Prostate gland (tissue), 2 donors: Measurements from ENCODE around the gene TGFBR1. TPM values are rescaled to one million over a fixed set of nuclear protein-coding genes. Genes with fewer than 3 reads are reported as not detected.

Source experiments
- DNase-seq: peaks from one replicate; pipeline ENCODE4 v3.0.0-alpha.2; 2019; ENCODE audit warnings: low spot score
- H3K27ac ChIP-seq, 2 donors: fragments of 200-600 bp; sonication (generic); 2 replicates each; pipeline ENCODE4 v1.5.1; 2017 to 2019
- H3K27me3 ChIP-seq: fragments of 200-600 bp; sonication (generic); replicated peaks from 2 replicates; pipeline ENCODE4 v1.5.1; 2019; ENCODE audit not compliant: insufficient read depth
- H3K36me3 ChIP-seq, 2 donors: fragments of 200-600 bp; sonication (generic); 1 replicate in 1 of 2; 2 replicates in 1 of 2; pipeline versions ENCODE4 v1.5.1 to v1.8.1; 2017 to 2019
- H3K4me1 ChIP-seq: fragments of 200-600 bp; sonication (generic); replicated peaks from 2 replicates; pipeline ENCODE4 v1.5.1; 2019
- H3K4me3 ChIP-seq, 2 donors: fragments of 200-600 bp; sonication (generic); 2 replicates each; pipeline ENCODE4 v1.5.1; 2017 to 2019
- H3K9me3 ChIP-seq: fragments of 200-600 bp; sonication (generic); 2 replicates; pipeline ENCODE4 v1.5.1; 2017
- POLR2A ChIP-seq: fragments of 450-650 bp; IDR thresholded peaks from one replicate; pipeline ENCODE4 v1.6.1; 2016; ENCODE audit warnings: antibody characterized with exemption, mild to moderate bottlenecking
- POLR2AphosphoS5 ChIP-seq: sonication (generic); formaldehyde crosslinking; IDR thresholded peaks from one replicate; pipeline ENCODE4 v1.6.1; 2017; ENCODE audit warnings: antibody characterized with exemption
- WGBS: methylation state at CpG from one replicate; pipeline ENCODE4 v1.1.5; 2018; 5-methylcytosine and 5-hydroxymethylcytosine counted together
- intact Hi-C: fragments of 100-400 bp; cut with DNase I; formaldehyde crosslinking; loops from one replicate; pipeline ENCODE4 v1.14.2; 2022
- total RNA-seq, 2 donors: library from RNA; depleted of rRNA; stranded (reverse); fragments of >200 nt; gene quantifications; one replicate each; pipeline ENCODE4 v1.1.0, GENCODE V29; 2016
- TF ChIP-seq, protein P1 (sequence below), 4 experiments: fragments of 200-600 bp in 2 of 4; fragments of 450-650 bp in 2 of 4; sonication (generic) in 2 of 4; IDR thresholded peaks; 1 replicate in 3 of 4; 2 replicates in 1 of 4; pipeline ENCODE4 v1.5.1; 2016 to 2019; ENCODE audit warnings: antibody characterized with exemption in 4 of 4, mild to moderate bottlenecking in 2 of 4, moderate library complexity in 2 of 4

Gene TGFBR1
- total RNA-seq, 2 donors from 2014 or later = 22.2 to 25.5 TPM

DNA sequence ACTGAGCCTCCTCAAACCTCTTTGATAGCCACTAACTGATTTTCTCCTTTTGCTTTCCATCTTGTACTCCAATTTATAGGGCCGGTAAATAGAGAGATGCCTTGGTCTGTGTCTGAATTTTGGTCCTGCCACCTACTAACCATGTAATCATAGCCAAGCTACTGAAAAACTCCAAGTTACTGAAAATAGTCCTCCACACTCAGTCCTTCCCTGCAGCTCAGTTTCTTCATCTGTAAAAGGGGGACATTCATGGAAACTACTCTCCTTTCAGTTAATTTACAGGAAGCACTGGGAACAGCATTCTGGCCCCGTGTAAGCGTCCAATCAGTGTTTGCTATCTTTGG, 30.0 kb upstream of the TGFBR1 start:
- no peak for DNase-seq
- Histone ChIP-seq H3K9me3 (no peaks in the 10 kb centered on the region), H3K27ac (no peak overlapping the region), H3K4me1 (no peaks in the 10 kb centered on the region), H3K36me3 (no peaks in the 10 kb centered on the region), H3K27me3 (no peaks in the 10 kb centered on the region), H3K4me3 (no peak overlapping the region)
- WGBS = 83% methylated on average over 3 of the region's 3 CpGs
- TF ChIP-seq, protein P1, sequence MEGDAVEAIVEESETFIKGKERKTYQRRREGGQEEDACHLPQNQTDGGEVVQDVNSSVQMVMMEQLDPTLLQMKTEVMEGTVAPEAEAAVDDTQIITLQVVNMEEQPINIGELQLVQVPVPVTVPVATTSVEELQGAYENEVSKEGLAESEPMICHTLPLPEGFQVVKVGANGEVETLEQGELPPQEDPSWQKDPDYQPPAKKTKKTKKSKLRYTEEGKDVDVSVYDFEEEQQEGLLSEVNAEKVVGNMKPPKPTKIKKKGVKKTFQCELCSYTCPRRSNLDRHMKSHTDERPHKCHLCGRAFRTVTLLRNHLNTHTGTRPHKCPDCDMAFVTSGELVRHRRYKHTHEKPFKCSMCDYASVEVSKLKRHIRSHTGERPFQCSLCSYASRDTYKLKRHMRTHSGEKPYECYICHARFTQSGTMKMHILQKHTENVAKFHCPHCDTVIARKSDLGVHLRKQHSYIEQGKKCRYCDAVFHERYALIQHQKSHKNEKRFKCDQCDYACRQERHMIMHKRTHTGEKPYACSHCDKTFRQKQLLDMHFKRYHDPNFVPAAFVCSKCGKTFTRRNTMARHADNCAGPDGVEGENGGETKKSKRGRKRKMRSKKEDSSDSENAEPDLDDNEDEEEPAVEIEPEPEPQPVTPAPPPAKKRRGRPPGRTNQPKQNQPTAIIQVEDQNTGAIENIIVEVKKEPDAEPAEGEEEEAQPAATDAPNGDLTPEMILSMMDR (IDR thresholded peaks at IDR 0.05) = no peak
- no peak for TF ChIP-seq POLR2AphosphoS5
- no peak for TF ChIP-seq POLR2A
- intact Hi-C loops = no loop called here

DNA sequence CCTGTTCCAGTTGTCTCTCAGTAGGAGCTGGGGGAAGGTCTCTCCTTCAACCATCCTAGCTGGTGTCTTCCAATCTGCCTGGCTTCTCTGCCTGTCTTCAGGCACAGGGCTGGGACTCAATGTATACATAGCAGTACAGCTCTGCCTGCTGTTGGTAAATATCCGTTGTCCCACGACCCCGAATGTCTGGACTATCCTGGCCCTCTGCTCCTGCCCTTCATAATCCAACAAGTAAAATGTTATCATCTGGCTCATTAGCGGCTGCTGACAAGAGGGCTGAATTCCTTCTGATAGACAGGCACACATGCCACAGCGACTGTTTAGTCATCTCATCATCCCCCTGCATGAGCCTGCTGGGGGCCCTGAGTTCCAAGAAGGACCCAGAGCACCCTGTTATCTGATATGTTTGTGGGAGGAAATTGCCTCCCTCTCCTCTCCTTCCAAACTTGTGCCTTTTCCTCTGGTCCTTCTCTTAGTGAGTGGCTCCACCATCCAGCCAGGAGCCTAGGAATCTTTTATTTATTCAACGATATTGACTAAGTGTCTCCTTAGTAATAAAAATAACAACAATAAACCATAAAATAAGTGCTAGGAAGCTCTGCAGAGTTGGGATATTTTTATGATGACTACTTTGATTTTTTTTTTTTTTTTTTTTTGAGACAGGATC, 29.5 kb upstream of the TGFBR1 start:
- intact Hi-C loops = no loop called here
- no peak overlapping the region for H3K4me3 ChIP-seq
- H3K9me3 ChIP-seq = no peaks in the 10 kb centered on the region
- no peaks in the 10 kb centered on the region for H3K4me1 ChIP-seq
- no peaks in the 10 kb centered on the region for H3K36me3 ChIP-seq
- no peak for DNase-seq
- no peaks in the 10 kb centered on the region for H3K27me3 ChIP-seq
- no peak overlapping the region for H3K27ac ChIP-seq
- no peak for TF ChIP-seq POLR2AphosphoS5
- TF ChIP-seq POLR2A = no peak
- TF ChIP-seq, protein P1 (IDR thresholded peaks at IDR 0.05) = no peak
- 68% methylated on average over 6 of the region's 6 CpGs for WGBS

DNA sequence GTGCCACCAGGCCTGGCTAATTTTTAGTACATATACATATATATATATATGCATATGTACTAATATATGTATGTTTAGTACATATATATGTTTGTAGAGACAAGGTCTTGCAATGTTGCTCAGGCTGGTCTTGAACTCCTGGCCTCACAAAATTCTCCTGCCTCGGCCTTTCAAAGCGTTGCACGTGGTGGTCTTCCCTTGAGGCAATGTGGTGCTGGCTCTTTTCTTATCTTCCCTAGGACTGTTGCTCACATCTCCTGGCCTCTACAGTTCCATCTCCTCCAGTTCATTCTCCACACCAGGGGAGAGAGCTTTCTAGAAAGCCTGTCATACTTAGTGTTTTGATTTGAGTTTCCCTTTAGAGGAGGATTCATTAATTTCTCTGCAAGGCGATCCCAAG, 28.9 kb upstream of the TGFBR1 start:
- Histone ChIP-seq H3K27me3 (no peaks in the 10 kb centered on the region), H3K27ac (no peak overlapping the region), H3K4me3 (no peak overlapping the region), H3K36me3 (no peaks in the 10 kb centered on the region), H3K4me1 (no peaks in the 10 kb centered on the region), H3K9me3 (no peaks in the 10 kb centered on the region)
- no peak for DNase-seq
- TF ChIP-seq POLR2AphosphoS5 (no peak), POLR2A (no peak)
- TF ChIP-seq, protein P1 (IDR thresholded peaks at IDR 0.05) = no peak
- intact Hi-C loops = no loop called here
- 89% methylated on average over 4 of the region's 4 CpGs for WGBS

DNA sequence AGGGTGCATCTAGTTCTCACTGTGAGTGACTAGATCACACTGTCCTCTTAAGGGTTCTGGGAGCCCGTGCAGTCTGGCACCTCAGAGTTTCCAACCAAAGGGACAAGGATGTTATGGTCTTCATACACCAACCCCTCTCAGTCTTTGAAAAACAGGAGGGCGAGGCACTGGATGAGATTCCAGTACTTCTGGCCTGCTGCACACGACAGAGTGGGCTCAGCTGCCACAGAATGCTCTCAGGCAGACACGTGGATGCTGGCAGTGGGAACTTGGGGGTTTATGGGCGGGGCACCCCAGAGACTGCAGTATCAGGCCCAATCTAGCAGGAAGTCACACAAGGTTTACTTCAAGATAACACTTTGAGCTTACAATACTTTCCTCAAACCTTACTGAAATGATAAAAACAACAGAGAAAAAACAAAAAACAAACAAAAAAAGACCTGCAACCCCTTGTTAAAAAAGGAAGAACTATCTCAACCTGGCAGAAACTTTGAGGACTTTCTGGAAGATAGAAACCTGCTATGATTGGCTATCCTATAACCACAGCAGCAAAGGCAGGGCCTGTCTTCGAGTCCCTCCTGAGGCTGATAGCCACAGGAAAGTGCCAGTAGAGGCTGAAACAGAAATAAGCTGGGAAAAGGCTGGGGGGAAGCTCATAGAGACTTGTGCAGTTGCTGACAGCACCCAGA, 28.3 kb upstream of the TGFBR1 start:
- TF ChIP-seq, protein P1 (IDR thresholded peaks at IDR 0.05) = no peak
- no peak for TF ChIP-seq POLR2AphosphoS5
- no peak for TF ChIP-seq POLR2A
- no peaks in the 10 kb centered on the region for H3K36me3 ChIP-seq
- WGBS = 47% methylated on average over 6 of the region's 6 CpGs
- intact Hi-C loops = no loop called here
- no peak overlapping the region for H3K27ac ChIP-seq
- DNase-seq = no peak
- H3K27me3 ChIP-seq = no peaks in the 10 kb centered on the region
- H3K4me1 ChIP-seq = no peaks in the 10 kb centered on the region
- no peaks in the 10 kb centered on the region for H3K9me3 ChIP-seq
- no peak overlapping the region for H3K4me3 ChIP-seq

DNA sequence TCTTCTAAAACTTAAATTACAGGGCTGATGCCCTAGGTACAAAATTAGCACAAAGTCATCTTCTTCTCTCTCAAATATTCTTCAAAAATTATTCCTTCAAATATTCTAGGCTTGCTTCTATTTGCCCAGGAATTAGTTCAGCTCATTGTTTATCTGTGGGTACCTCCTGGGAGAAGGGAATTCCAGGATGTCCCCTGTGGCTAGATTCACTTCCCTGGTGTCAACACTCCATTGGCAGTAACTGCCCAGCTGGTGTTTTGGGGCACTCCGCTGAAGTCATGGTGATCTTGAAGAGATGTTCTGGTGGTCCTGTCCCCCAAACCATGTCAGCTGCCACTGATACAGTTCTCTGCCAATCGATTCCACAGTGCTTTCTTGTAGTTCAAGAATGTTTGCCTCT, 26.2 kb upstream of the TGFBR1 start:
- Histone ChIP-seq H3K4me1 (no peaks in the 10 kb centered on the region), H3K36me3 (no peaks in the 10 kb centered on the region), H3K27me3 (no peaks in the 10 kb centered on the region), H3K9me3 (no peaks in the 10 kb centered on the region), H3K27ac (no peak overlapping the region), H3K4me3 (no peak overlapping the region)
- WGBS = 84% methylated on average over 2 of the region's 2 CpGs
- intact Hi-C loops = no loop called here
- no peak for TF ChIP-seq POLR2A
- TF ChIP-seq POLR2AphosphoS5 = no peak
- TF ChIP-seq, protein P1 (IDR thresholded peaks at IDR 0.05) = no peak
- no peak for DNase-seq
